Measurements from ENCODE around the gene ATXN7. TPM values are rescaled to one million over a fixed set of nuclear protein-coding genes. Genes with fewer than 3 reads are reported as not detected.

ATXN7 gene
- total RNA-seq, 2 experiments from 2014 or later: 15.2 to 35.2 TPM

DNA sequence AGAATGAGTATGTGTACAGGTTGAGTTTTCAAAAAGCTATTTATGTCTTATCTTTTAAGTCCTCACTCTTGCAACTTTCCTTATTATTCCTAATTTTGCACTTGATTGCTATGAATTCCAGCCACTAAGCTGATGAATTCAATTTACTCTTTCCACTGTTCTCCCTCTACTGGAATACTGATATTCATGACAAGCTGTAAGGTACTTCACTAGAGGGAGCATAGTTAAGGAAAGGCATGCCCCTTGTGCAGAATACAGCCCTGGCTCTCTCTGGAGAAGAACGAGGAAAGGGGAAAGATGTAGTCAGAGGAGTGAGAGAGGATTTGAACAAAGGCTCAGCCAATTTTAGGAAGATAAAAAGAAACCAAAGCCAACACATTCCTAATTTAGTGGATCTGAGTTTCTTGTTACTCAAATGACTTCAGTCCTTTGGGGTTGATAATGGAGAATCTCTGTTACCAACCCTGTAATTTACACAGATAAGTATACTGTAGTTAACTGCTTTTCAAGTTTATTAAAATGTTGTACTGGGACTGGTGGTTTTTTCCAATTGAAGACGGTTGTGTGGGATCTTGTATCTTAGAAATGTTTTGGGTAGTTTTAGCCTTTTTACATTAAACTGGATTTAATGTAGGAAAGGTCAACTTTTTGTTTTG, 44.5 kb downstream of the ATXN7 start:
- no peak overlapping the region for H3K4me3 ChIP-seq (ENCODE audit: low read depth, low read length, poor library complexity, severe bottlenecking)
- peaks cover 35% of the 10 kb centered on the region for H3K36me3 ChIP-seq (ENCODE audit: insufficient read depth, low read length)
- no TSS peak for BruUV-seq (replicated peaks)
- no peaks in the 10 kb centered on the region for H3K9me2 ChIP-seq (ENCODE audit: insufficient read depth, low read length)
- peaks cover 3% of the 10 kb centered on the region; the same call in 1 of the 2 replicates for H3K79me2 ChIP-seq (ENCODE audit: insufficient read depth, low read depth, low read length)
- POLR2A ChIA-PET: no interaction called here
- TF ChIP-seq EZH2phosphoT487 (IDR thresholded peaks at IDR 0.05; ENCODE audit: borderline replicate concordance, low read depth, low read length): no peak
- TF ChIP-seq, protein P1, sequence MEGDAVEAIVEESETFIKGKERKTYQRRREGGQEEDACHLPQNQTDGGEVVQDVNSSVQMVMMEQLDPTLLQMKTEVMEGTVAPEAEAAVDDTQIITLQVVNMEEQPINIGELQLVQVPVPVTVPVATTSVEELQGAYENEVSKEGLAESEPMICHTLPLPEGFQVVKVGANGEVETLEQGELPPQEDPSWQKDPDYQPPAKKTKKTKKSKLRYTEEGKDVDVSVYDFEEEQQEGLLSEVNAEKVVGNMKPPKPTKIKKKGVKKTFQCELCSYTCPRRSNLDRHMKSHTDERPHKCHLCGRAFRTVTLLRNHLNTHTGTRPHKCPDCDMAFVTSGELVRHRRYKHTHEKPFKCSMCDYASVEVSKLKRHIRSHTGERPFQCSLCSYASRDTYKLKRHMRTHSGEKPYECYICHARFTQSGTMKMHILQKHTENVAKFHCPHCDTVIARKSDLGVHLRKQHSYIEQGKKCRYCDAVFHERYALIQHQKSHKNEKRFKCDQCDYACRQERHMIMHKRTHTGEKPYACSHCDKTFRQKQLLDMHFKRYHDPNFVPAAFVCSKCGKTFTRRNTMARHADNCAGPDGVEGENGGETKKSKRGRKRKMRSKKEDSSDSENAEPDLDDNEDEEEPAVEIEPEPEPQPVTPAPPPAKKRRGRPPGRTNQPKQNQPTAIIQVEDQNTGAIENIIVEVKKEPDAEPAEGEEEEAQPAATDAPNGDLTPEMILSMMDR (conservative IDR thresholded peaks at IDR 0.05; ENCODE audit: low read length): no peak
- no peak overlapping the region for H3K27ac ChIP-seq (ENCODE audit: low read depth, low read length, poor library complexity, severe bottlenecking)
- H3K4me2 ChIP-seq (ENCODE audit: low read length): no peak overlapping the region
- no peak for DNase-seq (ENCODE audit: low spot score)
- CTCF ChIA-PET (ENCODE audit: unreplicated experiment): no interaction called here
- H3K4me1 ChIP-seq (ENCODE audit: insufficient read depth, low read length, poor library complexity, severe bottlenecking): peaks cover 15% of the 10 kb centered on the region
- no peaks in the 10 kb centered on the region for H3K9me3 ChIP-seq (ENCODE audit: low read length)
- peaks cover 6% of the 10 kb centered on the region; the same call in 1 of the 2 replicates for H4K20me1 ChIP-seq (ENCODE audit: insufficient read depth, low read length)
- no peak overlapping the region for H2AFZ ChIP-seq (ENCODE audit: low read length)
- intact Hi-C loops (cut with micrococcal nuclease; ENCODE audit: unreplicated experiment): no loop called here

DNA sequence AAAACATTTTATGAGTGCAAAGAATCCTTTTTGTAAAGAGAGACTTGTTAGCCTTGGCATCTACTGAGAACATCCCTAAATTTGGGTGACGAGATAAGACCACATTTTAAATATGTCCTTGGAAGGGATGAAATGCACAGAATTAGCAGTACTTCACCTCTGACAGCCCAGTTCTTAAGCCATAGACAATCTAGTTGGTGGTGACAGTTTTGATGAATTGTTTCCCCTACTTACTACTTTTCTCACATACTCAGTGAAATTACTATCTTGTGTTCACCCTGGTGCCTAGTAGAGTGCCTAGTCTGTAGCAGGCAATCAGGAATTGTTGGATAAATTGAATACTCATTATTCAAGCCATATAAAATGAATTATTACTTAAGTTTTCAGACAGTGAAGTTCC, 45.1 kb downstream of the ATXN7 start:
- H3K36me3 ChIP-seq (ENCODE audit: insufficient read depth, low read length): peaks cover 35% of the 10 kb centered on the region; the same call in 1 of the 2 replicates
- no peak overlapping the region for H2AFZ ChIP-seq (ENCODE audit: low read length)
- no peak for DNase-seq (ENCODE audit: low spot score)
- no peaks in the 10 kb centered on the region for H3K9me3 ChIP-seq (ENCODE audit: low read length)
- CTCF ChIA-PET (ENCODE audit: unreplicated experiment): no interaction called here
- intact Hi-C loops (cut with micrococcal nuclease; ENCODE audit: unreplicated experiment): no loop called here
- no peak overlapping the region for H3K27ac ChIP-seq (ENCODE audit: low read depth, low read length, poor library complexity, severe bottlenecking)
- H3K4me1 ChIP-seq (ENCODE audit: insufficient read depth, low read length, poor library complexity, severe bottlenecking): peaks cover 21% of the 10 kb centered on the region
- TF ChIP-seq EZH2phosphoT487 (IDR thresholded peaks at IDR 0.05; ENCODE audit: borderline replicate concordance, low read depth, low read length): no peak
- TF ChIP-seq, protein P1 (conservative IDR thresholded peaks at IDR 0.05; ENCODE audit: low read length): no peak
- H3K4me2 ChIP-seq (ENCODE audit: low read length): no peak overlapping the region
- no peak overlapping the region for H3K4me3 ChIP-seq (ENCODE audit: low read depth, low read length, poor library complexity, severe bottlenecking)
- POLR2A ChIA-PET: interaction anchor here (1.3 kb wide), 1 partner anchor 19 kb away, joined by 3 read pairs; no protein-coding TSS in a partner anchor
- BruUV-seq (replicated peaks): no TSS peak
- H4K20me1 ChIP-seq (ENCODE audit: insufficient read depth, low read length): peaks cover 6% of the 10 kb centered on the region
- H3K79me2 ChIP-seq (ENCODE audit: insufficient read depth, low read depth, low read length): peaks cover 8% of the 10 kb centered on the region; the same call in 1 of the 2 replicates
- no peaks in the 10 kb centered on the region for H3K9me2 ChIP-seq (ENCODE audit: insufficient read depth, low read length)

DNA sequence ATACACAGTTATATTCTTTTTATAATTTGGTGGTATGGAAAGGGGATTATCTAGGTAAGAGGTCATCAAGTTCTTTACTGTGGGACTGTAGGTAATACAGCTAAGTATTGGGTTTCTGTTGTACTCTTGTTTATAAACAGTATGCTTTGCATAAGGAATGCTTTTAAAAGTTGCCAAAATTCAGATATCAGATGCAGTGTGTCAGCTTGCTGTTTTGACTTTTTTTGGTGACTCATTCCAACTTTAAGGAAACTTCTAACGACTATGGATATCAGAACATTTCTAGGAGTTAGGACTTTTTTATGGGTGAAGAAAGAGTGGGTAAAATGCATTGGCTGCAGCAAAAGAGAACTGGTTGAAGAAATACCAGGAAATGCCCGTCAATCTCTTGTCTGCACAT, 45.8 kb downstream of the ATXN7 start:
- peaks cover 35% of the 10 kb centered on the region for H3K36me3 ChIP-seq (ENCODE audit: insufficient read depth, low read length)
- DNase-seq (ENCODE audit: low spot score): no peak
- POLR2A ChIA-PET: interaction anchor here (1.3 kb wide), 1 partner anchor 20 kb away, joined by 3 read pairs; no protein-coding TSS in a partner anchor
- H3K4me3 ChIP-seq (ENCODE audit: low read depth, low read length, poor library complexity, severe bottlenecking): no peak overlapping the region
- H3K4me2 ChIP-seq (ENCODE audit: low read length): no peak overlapping the region
- TF ChIP-seq, protein P1 (conservative IDR thresholded peaks at IDR 0.05; ENCODE audit: low read length): no peak
- no peak for TF ChIP-seq EZH2phosphoT487 (IDR thresholded peaks at IDR 0.05; ENCODE audit: borderline replicate concordance, low read depth, low read length)
- peaks cover 13% of the 10 kb centered on the region for H4K20me1 ChIP-seq (ENCODE audit: insufficient read depth, low read length)
- intact Hi-C loops (cut with micrococcal nuclease; ENCODE audit: unreplicated experiment): no loop called here
- H3K9me3 ChIP-seq (ENCODE audit: low read length): no peaks in the 10 kb centered on the region
- H2AFZ ChIP-seq (ENCODE audit: low read length): no peak overlapping the region
- no peak overlapping the region for H3K27ac ChIP-seq (ENCODE audit: low read depth, low read length, poor library complexity, severe bottlenecking)
- CTCF ChIA-PET (ENCODE audit: unreplicated experiment): no interaction called here
- no TSS peak for BruUV-seq (replicated peaks)
- H3K79me2 ChIP-seq (ENCODE audit: insufficient read depth, low read depth, low read length): peaks cover 15% of the 10 kb centered on the region; the same call in 1 of the 2 replicates
- H3K9me2 ChIP-seq (ENCODE audit: insufficient read depth, low read length): no peaks in the 10 kb centered on the region
- H3K4me1 ChIP-seq (ENCODE audit: insufficient read depth, low read length, poor library complexity, severe bottlenecking): peaks cover 25% of the 10 kb centered on the region

Measured in OCI-LY7 (cell line).